ENCODE data around the gene SPEF1.
"Not testable (repeated sequence)": the region's sequence is repeated elsewhere in the genome, so short reads cannot be mapped to it uniquely, and the experiment has no call there.

Gene SPEF1

GRCh38 chr20:3811467-3812258, 30.4 kb upstream of the SPEF1 start:
- FAIRE-seq (peak; percentile 30), DNase-seq (ENCODE audit: low spot score) (peak; percentile 96)

- DNase-seq (ENCODE audit: low spot score) (no peak), FAIRE-seq (no peak)
These were observed 27.3 kb upstream of the SPEF1 start for GRCh38 chr20:3808544-3808943.

GRCh38 chr20:3804781-3805180, 23.5 kb upstream of the SPEF1 start:
- FAIRE-seq (no peak), DNase-seq (ENCODE audit: low spot score) (no peak)

GRCh38 chr20:3804254-3804751, 23.1 kb upstream of the SPEF1 start:
- DNase-seq (ENCODE audit: low spot score) = no peak
- no peak for FAIRE-seq

DNA sequence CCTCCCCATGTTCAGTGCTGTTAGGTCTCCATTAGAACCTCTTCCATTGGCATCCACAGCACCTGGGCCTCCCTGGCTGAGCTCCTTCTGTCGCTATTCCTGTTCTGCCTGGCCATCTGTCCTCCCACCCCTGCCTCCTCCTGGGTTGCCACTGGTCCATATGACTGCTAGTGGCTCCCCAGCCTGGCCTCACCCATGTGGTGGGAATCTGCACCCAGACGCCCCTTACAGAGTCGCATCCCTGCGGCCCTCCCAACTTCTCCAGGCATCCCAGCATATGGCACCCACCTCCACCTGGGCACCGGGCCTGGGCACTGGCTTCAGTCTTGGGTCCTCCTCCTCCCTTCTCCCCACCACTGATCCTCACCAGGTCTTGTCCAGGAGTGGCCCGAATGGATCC, 22.6 kb upstream of the SPEF1 start:
- no peak for DNase-seq (ENCODE audit: low spot score)
- FAIRE-seq = no peak

DNA sequence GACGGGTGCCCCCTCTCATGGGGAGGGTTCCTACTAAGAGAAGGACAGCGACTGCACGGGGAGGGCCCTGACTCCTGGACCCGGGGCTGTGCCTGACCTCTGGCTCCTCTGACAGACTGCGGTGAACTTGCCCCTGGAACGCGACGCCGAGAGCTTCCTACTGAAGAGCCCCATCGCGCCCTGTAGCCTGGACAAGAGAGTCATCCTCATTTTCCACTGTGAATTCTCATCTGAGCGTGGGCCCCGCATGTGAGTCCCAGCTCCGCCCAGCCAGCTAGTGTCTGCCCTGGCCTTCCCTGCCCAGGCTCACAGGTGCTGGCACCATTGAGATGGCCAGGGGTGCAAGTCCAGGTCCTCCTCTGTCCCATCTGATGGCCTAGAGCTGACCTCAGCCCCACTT, 22.0 kb upstream of the SPEF1 start:
- DNase-seq (ENCODE audit: low spot score) (no peak), FAIRE-seq (no peak)

- DNase-seq (ENCODE audit: low spot score) (no peak), FAIRE-seq (no peak)
These were observed 21.4 kb upstream of the SPEF1 start for GRCh38 chr20:3802524-3803239.

- no peak for DNase-seq (ENCODE audit: low spot score)
- FAIRE-seq = no peak
These were observed 20.6 kb upstream of the SPEF1 start for GRCh38 chr20:3801846-3802245.

GRCh38 chr20:3801299-3801698, 20.1 kb upstream of the SPEF1 start:
- FAIRE-seq = no peak
- no peak for DNase-seq (ENCODE audit: low spot score)

DNA sequence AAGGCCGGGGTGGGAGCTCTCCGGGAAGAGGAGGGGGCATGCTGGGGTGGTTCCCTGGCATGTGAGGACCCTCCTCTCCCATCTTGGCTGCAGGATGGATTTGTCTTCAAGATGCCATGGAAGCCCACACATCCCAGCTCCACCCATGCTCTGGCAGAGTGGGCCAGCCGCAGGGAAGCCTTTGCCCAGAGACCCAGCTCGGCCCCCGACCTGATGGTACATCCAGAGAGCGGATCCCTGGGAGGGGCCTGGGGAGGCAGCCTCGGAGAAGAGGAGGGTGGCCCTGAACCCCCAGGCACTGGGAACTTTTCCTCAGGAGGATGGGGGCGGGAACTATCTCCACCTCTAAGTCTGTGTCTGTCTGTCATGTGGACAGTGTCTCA, 19.6 kb upstream of the SPEF1 start:
- FAIRE-seq = no peak
- no peak for DNase-seq (ENCODE audit: low spot score)

DNA sequence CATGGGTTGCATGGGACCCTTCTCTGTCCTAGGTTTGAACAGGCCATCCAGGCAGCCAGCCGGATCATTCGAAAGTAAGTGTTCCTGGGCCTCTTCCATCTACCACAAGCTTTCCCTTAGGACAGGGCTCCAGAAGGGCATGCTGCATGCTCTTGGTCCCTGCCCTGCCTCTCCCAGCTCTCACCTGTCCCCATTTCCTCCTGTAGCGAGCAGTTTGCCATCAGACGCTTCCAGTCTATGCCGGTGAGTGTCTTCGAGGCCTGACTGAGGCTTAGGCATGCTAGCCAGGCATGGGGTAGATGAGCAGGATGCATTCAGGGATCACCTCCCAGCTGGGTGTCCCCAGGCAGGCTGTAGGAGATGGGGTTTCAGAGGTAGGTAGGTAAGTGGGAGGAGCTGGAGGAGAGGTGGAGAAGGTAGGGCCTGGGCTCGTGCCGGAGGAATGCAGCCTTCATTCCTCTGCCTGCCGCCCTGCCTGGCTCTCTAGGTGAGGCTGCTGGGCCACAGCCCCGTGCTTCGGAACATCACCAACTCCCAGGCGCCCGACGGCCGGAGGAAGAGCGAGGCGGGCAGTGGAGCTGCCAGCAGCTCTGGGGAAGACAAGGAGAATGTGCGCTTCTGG, 19.1 kb upstream of the SPEF1 start:
- FAIRE-seq = no peak
- DNase-seq (ENCODE audit: low spot score) = no peak

DNA sequence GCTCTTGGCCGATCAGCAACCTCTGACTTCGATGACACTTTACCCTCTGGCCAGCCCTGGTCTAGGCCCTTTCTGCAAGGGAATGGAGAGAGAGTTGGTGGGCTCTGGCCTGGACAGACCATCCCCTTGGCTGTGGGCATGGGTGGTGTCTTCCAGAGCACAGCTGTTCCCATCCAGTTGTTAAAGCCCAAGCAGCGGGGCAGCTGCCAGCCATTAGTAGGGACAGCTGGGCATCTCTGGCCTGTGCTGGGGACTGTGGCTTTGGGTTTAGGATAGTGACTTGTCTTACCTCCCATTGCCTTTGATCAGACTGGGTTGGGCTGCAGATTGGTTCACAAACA, 17.6 kb upstream of the SPEF1 start:
- DNase-seq (ENCODE audit: low spot score) (no peak), FAIRE-seq (no peak)

DNA sequence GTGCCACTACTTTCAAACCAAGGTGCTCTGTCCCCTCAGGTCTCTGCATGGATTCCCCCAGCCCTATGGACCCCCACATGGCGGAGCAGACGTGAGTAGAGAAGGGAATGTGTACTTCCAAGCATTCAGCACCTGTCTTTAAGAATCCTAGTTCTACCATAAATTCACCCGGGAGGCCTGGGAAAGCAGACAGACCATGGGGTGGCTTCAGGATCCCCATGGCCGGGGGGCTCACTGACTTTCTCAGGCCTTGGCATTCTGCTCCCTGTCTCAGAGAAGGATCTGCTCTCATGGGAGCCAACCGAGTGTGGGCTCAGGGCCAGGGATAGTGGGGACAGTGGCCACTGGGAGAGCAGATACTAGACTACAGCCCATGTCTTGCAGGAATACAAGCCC, 17.1 kb upstream of the SPEF1 start:
- DNase-seq (ENCODE audit: low spot score) = no peak

GRCh38 chr20:3797592-3798372, 16.5 kb upstream of the SPEF1 start:
- FAIRE-seq = no peak
- no peak for DNase-seq (ENCODE audit: low spot score)

More for the DNA sequence above, 17.1 kb upstream of the SPEF1 start:
- FAIRE-seq = no peak

GRCh38 chr20:3797226-3797545, 15.9 kb upstream of the SPEF1 start:
- no peak for FAIRE-seq
- DNase-seq (ENCODE audit: low spot score) = no peak

- DNase-seq (ENCODE audit: low spot score) (no peak), FAIRE-seq (no peak)
These were observed 15.4 kb upstream of the SPEF1 start for GRCh38 chr20:3796477-3797225.

- FAIRE-seq = no peak
These were observed 14.5 kb upstream of the SPEF1 start, which contains the start of gene CDC25B for GRCh38 chr20:3795511-3796468. CDC25B (plus strand) TSS chr20:3796310; CDS start chr20:3796532, 222 bp downstream.

DNA sequence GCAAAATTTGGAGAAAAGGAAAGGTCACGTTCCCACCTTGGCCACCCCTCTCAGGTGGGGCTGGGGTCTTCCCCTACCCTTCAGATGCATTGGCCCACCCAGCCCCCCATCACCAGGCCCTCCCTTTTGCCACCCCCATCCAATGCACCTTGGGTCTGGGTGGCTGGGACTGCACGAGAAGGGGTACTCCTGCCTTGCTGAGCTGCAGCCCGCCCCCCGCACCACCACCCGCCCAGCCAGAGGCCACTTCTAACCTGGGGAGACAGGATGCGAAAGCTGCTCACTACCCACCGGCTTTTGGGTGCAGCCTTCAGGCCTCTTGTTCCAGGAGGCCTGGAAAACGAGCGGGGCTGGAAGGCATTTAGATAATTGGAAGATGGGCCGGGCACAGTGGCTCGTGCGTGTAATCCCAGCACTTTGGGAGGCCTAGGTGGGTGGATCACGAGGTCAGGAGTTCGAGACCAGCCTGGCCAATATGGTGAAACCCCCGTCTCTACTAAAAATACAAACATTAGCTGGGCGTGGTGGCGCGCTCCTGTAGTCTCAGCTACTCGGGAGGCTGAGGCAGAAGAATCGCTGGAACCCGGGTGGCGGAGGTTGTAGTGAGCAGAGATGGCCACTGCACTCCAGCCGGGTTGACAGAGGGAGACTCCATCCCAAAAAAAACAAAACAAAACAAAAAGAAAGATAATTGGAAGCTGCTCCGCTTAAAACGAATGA, 13.6 kb upstream of the SPEF1 start:
- no peak for FAIRE-seq
- no peak for DNase-seq (ENCODE audit: low spot score)

More at GRCh38 chr20:3795511-3796468, 14.5 kb upstream of the SPEF1 start, which contains the start of gene CDC25B:
- DNase-seq (ENCODE audit: low spot score) = peak; percentile 91

- FAIRE-seq; DNase-seq (ENCODE audit: low spot score): not testable (repeated sequence)
These were observed 12.9 kb upstream of the SPEF1 start for GRCh38 chr20:3794168-3794567.
